ENCODE measurements around the gene UHMK1. TPM values are rescaled to one million over a fixed set of nuclear protein-coding genes. Genes with fewer than 3 reads are reported as not detected.
A peak's percentile ranks its signal among the peaks of the same experiment; 100 is the strongest.

Gene UHMK1
- total RNA-seq, 1 experiment from 2014 or later: 76.0 TPM

DNA sequence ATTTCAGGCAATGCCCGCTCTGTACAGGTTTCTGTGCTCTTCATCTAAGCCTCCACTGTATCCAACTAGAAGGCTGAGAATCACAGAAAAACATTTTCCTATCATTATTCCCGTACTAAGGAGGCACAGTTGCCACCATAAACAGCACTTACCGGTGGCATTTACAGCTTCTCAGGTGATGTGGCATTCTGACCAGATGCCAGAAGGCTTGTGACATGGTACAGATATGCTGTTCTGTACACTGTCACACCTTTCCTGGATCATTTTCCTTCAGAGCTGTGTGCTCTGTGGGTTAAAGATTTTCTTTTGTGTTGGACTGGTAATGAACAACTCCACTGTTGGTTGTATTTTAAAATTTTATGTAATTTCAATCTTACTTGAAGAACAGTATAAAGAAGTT is 59.9 kb downstream of the UHMK1 start:
- no peak overlapping the region for H3K27ac ChIP-seq (ENCODE audit: low read length)
- H3K4me3 ChIP-seq (ENCODE audit: low read depth in 2 of 2, low read length in 2 of 2): no peak overlapping the region
- ChIA-PET CTCF (no interaction called here), POLR2A (no interaction called here)
- H3K36me3 ChIP-seq (ENCODE audit: control insufficient read depth, insufficient read depth, low read length): no peaks in the 10 kb centered on the region
- DNase-seq (ENCODE audit: low read depth, low spot score) (no peak), ATAC-seq (no peak)
- intact Hi-C loops (cut with micrococcal nuclease; ENCODE audit: unreplicated experiment) (no loop called here), in situ Hi-C loops (cut with HindIII; ENCODE audit: low pct_unique_long_range_greater_than_20kb, low sequenced_read_pairs) (no loop called here)
- H3K4me1 ChIP-seq (ENCODE audit: control insufficient read depth, insufficient read depth, low read length): peaks cover 7% of the 10 kb centered on the region
- no peaks in the 10 kb centered on the region for H3K9me3 ChIP-seq (ENCODE audit: control insufficient read depth, insufficient read depth, low read depth, low read length)
- BruUV-seq (replicated peaks): no TSS peak
- no peaks in the 10 kb centered on the region for H3K27me3 ChIP-seq (ENCODE audit: control insufficient read depth, insufficient read depth, low read length)
- TF ChIP-seq, protein P1, sequence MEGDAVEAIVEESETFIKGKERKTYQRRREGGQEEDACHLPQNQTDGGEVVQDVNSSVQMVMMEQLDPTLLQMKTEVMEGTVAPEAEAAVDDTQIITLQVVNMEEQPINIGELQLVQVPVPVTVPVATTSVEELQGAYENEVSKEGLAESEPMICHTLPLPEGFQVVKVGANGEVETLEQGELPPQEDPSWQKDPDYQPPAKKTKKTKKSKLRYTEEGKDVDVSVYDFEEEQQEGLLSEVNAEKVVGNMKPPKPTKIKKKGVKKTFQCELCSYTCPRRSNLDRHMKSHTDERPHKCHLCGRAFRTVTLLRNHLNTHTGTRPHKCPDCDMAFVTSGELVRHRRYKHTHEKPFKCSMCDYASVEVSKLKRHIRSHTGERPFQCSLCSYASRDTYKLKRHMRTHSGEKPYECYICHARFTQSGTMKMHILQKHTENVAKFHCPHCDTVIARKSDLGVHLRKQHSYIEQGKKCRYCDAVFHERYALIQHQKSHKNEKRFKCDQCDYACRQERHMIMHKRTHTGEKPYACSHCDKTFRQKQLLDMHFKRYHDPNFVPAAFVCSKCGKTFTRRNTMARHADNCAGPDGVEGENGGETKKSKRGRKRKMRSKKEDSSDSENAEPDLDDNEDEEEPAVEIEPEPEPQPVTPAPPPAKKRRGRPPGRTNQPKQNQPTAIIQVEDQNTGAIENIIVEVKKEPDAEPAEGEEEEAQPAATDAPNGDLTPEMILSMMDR (IDR thresholded peaks at IDR 0.05): no peak
- TF ChIP-seq POLR2AphosphoS5 (IDR thresholded peaks at IDR 0.05; ENCODE audit: low read depth, low read length): no peak
- no peak for TF ChIP-seq TCF7L2 (IDR thresholded peaks at IDR 0.05; ENCODE audit: low read depth, low read length)
- TF ChIP-seq, protein P2, sequence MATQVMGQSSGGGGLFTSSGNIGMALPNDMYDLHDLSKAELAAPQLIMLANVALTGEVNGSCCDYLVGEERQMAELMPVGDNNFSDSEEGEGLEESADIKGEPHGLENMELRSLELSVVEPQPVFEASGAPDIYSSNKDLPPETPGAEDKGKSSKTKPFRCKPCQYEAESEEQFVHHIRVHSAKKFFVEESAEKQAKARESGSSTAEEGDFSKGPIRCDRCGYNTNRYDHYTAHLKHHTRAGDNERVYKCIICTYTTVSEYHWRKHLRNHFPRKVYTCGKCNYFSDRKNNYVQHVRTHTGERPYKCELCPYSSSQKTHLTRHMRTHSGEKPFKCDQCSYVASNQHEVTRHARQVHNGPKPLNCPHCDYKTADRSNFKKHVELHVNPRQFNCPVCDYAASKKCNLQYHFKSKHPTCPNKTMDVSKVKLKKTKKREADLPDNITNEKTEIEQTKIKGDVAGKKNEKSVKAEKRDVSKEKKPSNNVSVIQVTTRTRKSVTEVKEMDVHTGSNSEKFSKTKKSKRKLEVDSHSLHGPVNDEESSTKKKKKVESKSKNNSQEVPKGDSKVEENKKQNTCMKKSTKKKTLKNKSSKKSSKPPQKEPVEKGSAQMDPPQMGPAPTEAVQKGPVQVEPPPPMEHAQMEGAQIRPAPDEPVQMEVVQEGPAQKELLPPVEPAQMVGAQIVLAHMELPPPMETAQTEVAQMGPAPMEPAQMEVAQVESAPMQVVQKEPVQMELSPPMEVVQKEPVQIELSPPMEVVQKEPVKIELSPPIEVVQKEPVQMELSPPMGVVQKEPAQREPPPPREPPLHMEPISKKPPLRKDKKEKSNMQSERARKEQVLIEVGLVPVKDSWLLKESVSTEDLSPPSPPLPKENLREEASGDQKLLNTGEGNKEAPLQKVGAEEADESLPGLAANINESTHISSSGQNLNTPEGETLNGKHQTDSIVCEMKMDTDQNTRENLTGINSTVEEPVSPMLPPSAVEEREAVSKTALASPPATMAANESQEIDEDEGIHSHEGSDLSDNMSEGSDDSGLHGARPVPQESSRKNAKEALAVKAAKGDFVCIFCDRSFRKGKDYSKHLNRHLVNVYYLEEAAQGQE (IDR thresholded peaks at IDR 0.05; ENCODE audit: insufficient read depth in 1 of 2, low read depth in 2 of 2, low read length in 1 of 2): no peak
- TF ChIP-seq SIN3A (IDR thresholded peaks at IDR 0.05; ENCODE audit: borderline replicate concordance, insufficient read depth, low read depth, low read length): no peak

DNA sequence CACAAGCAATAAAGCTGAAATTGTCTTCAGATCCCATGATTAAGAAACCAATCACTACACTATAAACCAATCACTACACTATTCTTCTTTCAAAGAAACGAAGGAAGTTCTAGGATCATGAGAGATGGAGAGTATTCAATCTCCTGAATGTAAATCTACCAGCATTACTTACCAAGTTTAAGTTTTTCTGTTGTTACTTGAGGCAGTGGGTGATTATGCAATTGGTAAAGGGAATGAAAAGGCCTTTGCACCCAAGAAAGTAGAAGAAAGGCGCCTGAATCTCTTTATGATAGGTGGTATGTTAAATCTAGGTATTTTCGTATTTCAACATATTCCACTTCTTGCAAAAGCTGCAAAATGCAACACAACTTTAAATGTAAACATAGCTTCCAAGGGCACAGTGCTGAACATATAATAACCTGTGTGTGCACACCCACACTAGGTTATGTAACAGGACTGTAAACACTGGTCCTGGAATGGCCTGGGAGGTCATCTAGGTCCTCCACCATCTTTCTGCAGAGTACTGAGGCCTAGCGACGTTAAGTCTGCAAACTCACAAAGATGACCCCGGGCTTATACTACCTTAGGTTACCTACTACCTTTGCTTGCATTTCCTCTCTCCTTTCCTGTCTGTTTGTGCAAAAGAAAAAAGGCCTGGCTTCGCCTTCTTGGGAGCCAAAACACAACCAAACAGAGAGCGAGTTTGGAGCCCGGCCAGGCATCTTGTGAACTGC is 62.9 kb downstream of the UHMK1 start:
- no peaks in the 10 kb centered on the region for H3K27me3 ChIP-seq (ENCODE audit: control insufficient read depth, insufficient read depth, low read length)
- no peaks in the 10 kb centered on the region for H3K9me3 ChIP-seq (ENCODE audit: control insufficient read depth, insufficient read depth, low read depth, low read length)
- ATAC-seq (no peak), DNase-seq (ENCODE audit: low read depth, low spot score) (no peak)
- ChIA-PET CTCF (interaction anchor here (0.5 kb wide), 1 partner anchor 523 kb away, joined by 6 read pairs; no protein-coding TSS in a partner anchor), POLR2A (no interaction called here)
- BruUV-seq (replicated peaks): TSS peak; percentile 99
- no peaks in the 10 kb centered on the region for H3K36me3 ChIP-seq (ENCODE audit: control insufficient read depth, insufficient read depth, low read length)
- peaks cover 21% of the 10 kb centered on the region for H3K4me1 ChIP-seq (ENCODE audit: control insufficient read depth, insufficient read depth, low read length)
- H3K27ac ChIP-seq (ENCODE audit: low read length): peak overlapping the region; percentile 90
- no peak for TF ChIP-seq TCF7L2 (IDR thresholded peaks at IDR 0.05; ENCODE audit: low read depth, low read length)
- intact Hi-C loops (cut with micrococcal nuclease; ENCODE audit: unreplicated experiment): no loop called here
- in situ Hi-C loops (cut with HindIII; ENCODE audit: low pct_unique_long_range_greater_than_20kb, low sequenced_read_pairs): no loop called here
- peak overlapping the region; percentile 87 to 95 for H3K4me3 ChIP-seq (ENCODE audit: low read depth in 2 of 2, low read length in 2 of 2)

DNA sequence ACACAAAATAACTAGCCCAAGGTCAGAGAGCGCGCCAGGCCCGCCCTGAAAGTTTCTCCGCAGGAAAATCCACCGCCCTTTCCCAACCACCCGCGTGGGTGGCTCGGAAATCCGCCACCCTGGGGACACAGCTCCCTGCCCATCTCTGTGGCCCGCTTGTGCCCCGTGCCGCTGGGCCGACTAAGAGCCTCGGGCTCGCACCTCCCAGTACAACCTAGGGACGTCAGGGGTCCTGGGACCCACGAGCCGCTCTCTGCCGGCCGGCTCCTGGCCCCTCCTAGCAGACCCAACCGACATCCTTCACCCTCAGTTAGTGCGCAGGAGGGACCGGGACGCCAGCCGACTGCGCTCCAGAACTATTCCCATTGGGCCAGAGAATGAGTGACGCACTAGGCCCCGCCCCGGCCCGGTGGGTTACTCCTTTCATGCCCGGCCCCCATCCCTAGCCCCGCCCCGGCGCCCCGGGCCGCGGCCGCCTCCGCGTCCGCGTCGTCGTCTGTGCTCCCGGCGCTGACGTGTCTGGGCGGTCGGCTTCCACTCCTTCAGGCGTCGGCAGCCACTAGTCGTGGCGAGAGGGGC is 63.5 kb downstream of the UHMK1 start:
- ChIA-PET CTCF (no interaction called here), POLR2A (interaction anchor here (0.7 kb wide), 1 partner anchor 1998 kb away, joined by 5 read pairs; the partner anchor contains the start of gene PBX1)
- Histone ChIP-seq H3K4me1 (ENCODE audit: control insufficient read depth, insufficient read depth, low read length) (peaks cover 22% of the 10 kb centered on the region), H3K9me3 (ENCODE audit: control insufficient read depth, insufficient read depth, low read depth, low read length) (no peaks in the 10 kb centered on the region), H3K27me3 (ENCODE audit: control insufficient read depth, insufficient read depth, low read length) (no peaks in the 10 kb centered on the region), H3K27ac (ENCODE audit: low read length) (peak overlapping the region; percentile 90), H3K4me3 (ENCODE audit: low read depth in 2 of 2, low read length in 2 of 2) (peak overlapping the region; percentile 87 to 95), H3K36me3 (ENCODE audit: control insufficient read depth, insufficient read depth, low read length) (no peaks in the 10 kb centered on the region)
- intact Hi-C loops (cut with micrococcal nuclease; ENCODE audit: unreplicated experiment): no loop called here
- BruUV-seq (replicated peaks): no TSS peak
- in situ Hi-C loops (cut with HindIII; ENCODE audit: low pct_unique_long_range_greater_than_20kb, low sequenced_read_pairs): no loop called here
- peak; percentile 94 for ATAC-seq
- TF ChIP-seq POLR2AphosphoS5 (IDR thresholded peaks at IDR 0.05; ENCODE audit: low read depth, low read length) (peak; percentile 85), SIN3A (IDR thresholded peaks at IDR 0.05; ENCODE audit: borderline replicate concordance, insufficient read depth, low read depth, low read length) (0 out of 2 replicates have a peak, but pooled peaks have one; percentile 46), TCF7L2 (IDR thresholded peaks at IDR 0.05; ENCODE audit: low read depth, low read length) (no peak)
- TF ChIP-seq, protein P1 (IDR thresholded peaks at IDR 0.05): no peak
- DNase-seq (ENCODE audit: low read depth, low spot score): peak; percentile 82

All from Panc1 (cell line).